CD8-positive, alpha-beta memory T cell (primary cell): ENCODE measurements around the gene DNAJC8. TPM values are rescaled to one million over a fixed set of nuclear protein-coding genes. Genes with fewer than 3 reads are reported as not detected.

Source experiments
- CTCF ChIA-PET: fragments of 350-600 bp; sonication (Branson Sonifier 250); formaldehyde crosslinking; loops from one replicate; lab custom pipeline; 2021; ENCODE audit warnings: antibody characterized with exemption; lab: Charles Lee
- POLR2A ChIA-PET: fragments of 350-600 bp; sonication (Branson Sonifier 250); formaldehyde crosslinking; loops from one replicate; lab custom pipeline; 2021; ENCODE audit warnings: antibody characterized with exemption; lab: Charles Lee
- DNase-seq, 5 donors: peaks; one replicate each; pipeline versions ENCODE4 v3.0.0 to v3.0.0-alpha.2; 2020 to 2022; ENCODE audit warnings: mixed read lengths in 1 of 5
- H3K27ac ChIP-seq: one replicate; pipeline ENCODE4 v1.7.0; 2013; ENCODE audit warnings: low read depth, mild to moderate bottlenecking, low read length, moderate library complexity
- H3K27me3 ChIP-seq: 2 replicates; pipeline ENCODE4 v1.7.0; 2013; ENCODE audit warnings: low read length, mild to moderate bottlenecking; ENCODE audit not compliant: insufficient read depth, poor library complexity, severe bottlenecking
- H3K36me3 ChIP-seq: 2 replicates; pipeline ENCODE4 v1.7.0; 2013; ENCODE audit warnings: mild to moderate bottlenecking, low read length, moderate library complexity; ENCODE audit not compliant: insufficient read depth
- H3K4me1 ChIP-seq: 2 replicates; pipeline ENCODE4 v1.7.0; 2013; ENCODE audit warnings: mild to moderate bottlenecking, low read length, moderate library complexity; ENCODE audit not compliant: insufficient read depth
- H3K4me3 ChIP-seq: 2 replicates; pipeline ENCODE4 v1.7.0; 2013; ENCODE audit warnings: mild to moderate bottlenecking, low read length
- H3K9me3 ChIP-seq: 2 replicates; pipeline ENCODE4 v1.7.0; 2013; ENCODE audit warnings: mild to moderate bottlenecking, low read length
- H3K27ac Mint-ChIP-seq, 8 donors: one replicate each; pipeline ENCODE4 v1.8.0; 2020 to 2021; ENCODE audit warnings: mixed read lengths in 8 of 8, mild to moderate bottlenecking in 6 of 8, inconsistent platforms in 3 of 8, moderate library complexity in 3 of 8
- H3K27me3 Mint-ChIP-seq, 2 donors: one replicate each; pipeline ENCODE4 v1.8.0; 2020 to 2021; ENCODE audit warnings: mixed read lengths in 2 of 2, mild to moderate bottlenecking in 1 of 2, moderate library complexity in 1 of 2
- H3K36me3 Mint-ChIP-seq, 3 donors: one replicate each; pipeline ENCODE4 v1.8.0; 2020 to 2021; ENCODE audit warnings: mixed read lengths in 3 of 3, inconsistent platforms in 1 of 3, mild to moderate bottlenecking in 1 of 3
- H3K4me1 Mint-ChIP-seq, 3 donors: one replicate each; pipeline ENCODE4 v1.8.0; 2020 to 2021; ENCODE audit warnings: mixed read lengths in 3 of 3, inconsistent platforms in 1 of 3, mild to moderate bottlenecking in 1 of 3
- H3K4me3 Mint-ChIP-seq, 7 donors: one replicate each; pipeline ENCODE4 v1.8.0; 2020 to 2021; ENCODE audit warnings: mixed read lengths in 7 of 7, mild to moderate bottlenecking in 6 of 7, moderate library complexity in 4 of 7, inconsistent platforms in 2 of 7
- H3K9me3 Mint-ChIP-seq, 5 donors: one replicate each; pipeline ENCODE4 v1.8.0; 2020 to 2022; ENCODE audit warnings: mixed read lengths in 5 of 5, mild to moderate bottlenecking in 3 of 5, moderate library complexity in 2 of 5, inconsistent platforms in 1 of 5
- polyA plus RNA-seq: library from polyadenylated mRNA; unstranded; fragments of 300-500 nt; fragmentation: Illumina TruSeq; gene quantifications from one replicate; pipeline ENCODE4 v1.2.3, GENCODE V29; 2021
- total RNA-seq, 2 experiments: library from RNA; stranded (reverse); gene quantifications; one replicate each; pipeline ENCODE4 v1.2.3, GENCODE V29; 2021

Gene DNAJC8
- total and polyA plus RNA-seq, 3 experiments from 2014 or later, result 98.4 to 172 (median 104) TPM

DNA sequence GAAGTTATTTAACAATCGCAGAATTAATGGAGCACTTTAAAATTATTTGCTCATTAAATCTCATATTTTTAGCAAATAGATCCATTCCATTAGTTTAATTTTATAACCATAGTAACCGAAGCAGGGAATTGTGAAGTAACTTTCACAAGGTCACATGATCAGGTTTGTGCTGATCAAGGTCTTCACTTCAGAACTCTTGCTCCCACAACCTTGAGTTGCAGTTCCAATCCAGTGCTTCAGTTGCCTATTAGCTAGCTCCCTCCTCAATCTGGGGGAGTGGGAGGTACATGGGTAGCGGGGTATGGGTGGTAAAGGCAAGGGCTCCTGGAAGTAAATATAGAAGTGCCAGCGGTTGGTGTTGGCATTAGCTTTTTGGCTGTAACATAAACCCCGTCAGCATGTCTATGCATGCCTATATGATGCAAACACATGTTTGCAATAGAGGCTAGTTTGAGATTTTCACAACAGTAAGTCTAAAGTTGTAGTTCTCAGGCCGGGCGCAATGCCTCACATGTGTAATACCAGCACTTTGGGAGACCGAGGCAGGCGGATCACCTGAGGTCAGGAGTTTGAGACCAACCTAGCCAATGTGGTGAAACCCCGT is 8.9 kb upstream of the DNAJC8 start:
- no peak for DNase-seq
- CTCF ChIA-PET, result no interaction called here
- Histone ChIP-seq H3K27me3 (no peaks in the 10 kb centered on the region), H3K4me1 (peaks cover 50% of the 10 kb centered on the region), H3K27ac (no peak overlapping the region), H3K4me3 (no peak overlapping the region), H3K36me3 (peaks cover 8% of the 10 kb centered on the region), H3K9me3 (no peaks in the 10 kb centered on the region)
- POLR2A ChIA-PET, result no interaction called here
- Mint-ChIP-seq H3K27me3 (no peaks in the 10 kb centered on the region), H3K9me3 (no peaks in the 10 kb centered on the region), H3K36me3 (peaks cover 0 to 10% (median 0%) of the 10 kb centered on the region in 3 donors), H3K4me1 (peaks cover 24 to 35% (median 32%) of the 10 kb centered on the region in 3 donors), H3K27ac (peak overlapping the region in 1 of 8 donors; percentile 6), H3K4me3 (no peak overlapping the region)

DNA sequence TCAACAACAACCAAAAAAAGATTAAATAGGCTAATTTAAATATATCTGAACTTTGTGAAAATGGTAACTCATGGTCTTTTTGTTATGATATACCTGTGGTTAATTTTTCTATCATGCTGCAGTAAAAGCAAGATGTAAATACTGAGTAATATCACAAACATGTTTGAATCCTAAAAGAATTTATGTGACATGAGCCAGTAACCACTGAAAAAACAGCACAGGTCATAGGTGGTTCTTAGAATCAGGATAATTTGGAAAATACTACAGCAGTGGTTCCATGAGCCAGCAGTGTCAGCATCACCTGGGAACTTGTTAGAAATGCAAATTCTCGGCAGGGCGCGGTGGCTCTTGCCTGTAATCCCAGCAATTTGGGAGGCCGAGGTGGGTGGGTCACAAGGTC is 7.2 kb upstream of the DNAJC8 start:
- POLR2A ChIA-PET, result no interaction called here
- Histone ChIP-seq H3K27me3 (no peaks in the 10 kb centered on the region), H3K9me3 (no peaks in the 10 kb centered on the region), H3K27ac (no peak overlapping the region), H3K4me1 (peaks cover 38% of the 10 kb centered on the region), H3K36me3 (peaks cover 8% of the 10 kb centered on the region), H3K4me3 (no peak overlapping the region)
- H3K9me3 Mint-ChIP-seq, result no peaks in the 10 kb centered on the region
- peaks cover 19 to 29% (median 23%) of the 10 kb centered on the region in 3 donors for H3K4me1 Mint-ChIP-seq
- DNase-seq, result no peak
- no peaks in the 10 kb centered on the region for H3K27me3 Mint-ChIP-seq
- H3K27ac Mint-ChIP-seq, result no peak overlapping the region
- CTCF ChIA-PET, result no interaction called here
- no peak overlapping the region for H3K4me3 Mint-ChIP-seq
- peaks cover 0 to 8% (median 0%) of the 10 kb centered on the region in 3 donors for H3K36me3 Mint-ChIP-seq

DNA sequence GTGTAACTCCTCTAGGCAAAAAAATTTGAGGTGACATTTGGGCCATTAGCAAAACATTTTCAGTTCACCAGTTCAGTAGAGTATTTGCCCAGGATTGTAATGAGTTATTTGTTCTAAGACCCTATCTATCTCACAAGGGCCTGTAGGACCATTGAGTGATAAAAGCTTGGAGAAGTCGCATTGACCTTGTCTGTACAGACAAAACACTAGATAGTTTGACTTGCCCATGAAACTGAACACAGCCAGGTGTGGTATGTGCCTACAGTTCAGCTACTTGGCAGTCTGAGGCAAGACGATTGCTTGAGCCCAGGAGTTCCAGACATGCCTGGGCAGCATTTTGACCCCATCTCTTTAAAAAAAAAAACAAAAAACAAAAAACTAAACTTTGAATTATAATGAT is 6.2 kb upstream of the DNAJC8 start:
- POLR2A ChIA-PET, result interaction anchor here (0.6 kb wide), 2 partner anchors 108 to 283 kb away, joined by 3 to 9 read pairs; no protein-coding TSS in a partner anchor
- peaks cover 8% of the 10 kb centered on the region for H3K36me3 ChIP-seq
- H3K4me1 ChIP-seq, result peaks cover 28% of the 10 kb centered on the region
- H3K9me3 ChIP-seq, result no peaks in the 10 kb centered on the region
- no peaks in the 10 kb centered on the region for H3K27me3 ChIP-seq
- peak overlapping the region in 3 of 8 donors; percentile 10 to 50 (median 22) for H3K27ac Mint-ChIP-seq
- no peak for DNase-seq
- no peaks in the 10 kb centered on the region for H3K9me3 Mint-ChIP-seq
- H3K4me3 ChIP-seq, result no peak overlapping the region
- peaks cover 11 to 22% (median 13%) of the 10 kb centered on the region in 3 donors for H3K4me1 Mint-ChIP-seq
- CTCF ChIA-PET, result interaction anchor here (0.7 to 4.3 kb wide), 2 partner anchors 8 to 640 kb away, joined by 3 to 38 read pairs; no protein-coding TSS in a partner anchor
- H3K4me3 Mint-ChIP-seq, result no peak overlapping the region
- H3K27me3 Mint-ChIP-seq, result no peaks in the 10 kb centered on the region
- H3K27ac ChIP-seq, result no peak overlapping the region
- peaks cover 0 to 8% (median 0%) of the 10 kb centered on the region in 3 donors for H3K36me3 Mint-ChIP-seq

DNA sequence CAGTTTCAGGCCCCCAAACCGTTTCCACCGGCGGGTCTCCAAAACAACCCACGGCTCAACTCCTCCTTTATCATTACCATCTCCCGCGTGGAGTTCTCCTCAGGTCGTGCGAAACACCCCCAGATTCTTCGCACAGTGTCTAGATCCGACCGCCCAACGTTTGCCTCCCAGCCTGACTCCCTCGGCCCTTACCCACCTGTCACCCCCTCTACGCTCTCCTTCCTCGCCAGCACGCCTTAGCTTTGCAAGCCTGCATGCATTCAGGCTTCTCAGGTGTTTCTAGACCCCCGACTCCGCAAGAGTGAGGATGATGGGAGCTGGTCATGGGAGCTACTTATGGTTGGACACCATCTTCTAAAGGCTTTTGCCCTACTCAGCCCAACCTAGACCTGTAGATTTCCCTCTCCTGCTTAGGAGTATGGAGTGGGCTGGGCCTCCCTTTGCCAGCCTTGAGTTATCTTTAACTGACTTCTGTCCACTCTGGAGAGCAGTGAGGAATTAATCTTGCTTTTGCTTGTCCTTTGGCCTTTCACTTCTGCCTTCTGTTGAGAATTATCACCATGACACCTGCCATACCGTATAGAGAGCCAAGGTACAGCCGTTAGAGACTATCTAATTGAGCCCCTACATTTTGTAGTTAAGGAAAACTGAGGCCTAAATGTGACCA is 4.0 kb upstream of the DNAJC8 start:
- H3K27ac ChIP-seq, result peak overlapping the region; percentile 92
- no peak for DNase-seq
- no peak overlapping the region for H3K4me3 Mint-ChIP-seq
- no peaks in the 10 kb centered on the region for H3K9me3 Mint-ChIP-seq
- H3K9me3 ChIP-seq, result no peaks in the 10 kb centered on the region
- ChIA-PET POLR2A (interaction anchor here (0.6 to 4.2 kb wide), 5 partner anchors 10 to 343 kb away, joined by 3 to 66 read pairs (median 4); partner anchors contain the start of gene MED18), CTCF (interaction anchor here (1.3 to 4.3 kb wide), 2 partner anchors 10 to 145 kb away, joined by 3 to 38 read pairs; no protein-coding TSS in a partner anchor)
- no peak overlapping the region for H3K27ac Mint-ChIP-seq
- H3K4me1 Mint-ChIP-seq, result peaks cover 15 to 30% (median 22%) of the 10 kb centered on the region in 3 donors
- H3K4me3 ChIP-seq, result peak overlapping the region; percentile 55
- no peaks in the 10 kb centered on the region for H3K27me3 Mint-ChIP-seq
- peaks cover 0 to 17% (median 2%) of the 10 kb centered on the region in 3 donors for H3K36me3 Mint-ChIP-seq
- H3K27me3 ChIP-seq, result no peaks in the 10 kb centered on the region
- peaks cover 30% of the 10 kb centered on the region for H3K4me1 ChIP-seq
- peaks cover 8% of the 10 kb centered on the region for H3K36me3 ChIP-seq

DNA sequence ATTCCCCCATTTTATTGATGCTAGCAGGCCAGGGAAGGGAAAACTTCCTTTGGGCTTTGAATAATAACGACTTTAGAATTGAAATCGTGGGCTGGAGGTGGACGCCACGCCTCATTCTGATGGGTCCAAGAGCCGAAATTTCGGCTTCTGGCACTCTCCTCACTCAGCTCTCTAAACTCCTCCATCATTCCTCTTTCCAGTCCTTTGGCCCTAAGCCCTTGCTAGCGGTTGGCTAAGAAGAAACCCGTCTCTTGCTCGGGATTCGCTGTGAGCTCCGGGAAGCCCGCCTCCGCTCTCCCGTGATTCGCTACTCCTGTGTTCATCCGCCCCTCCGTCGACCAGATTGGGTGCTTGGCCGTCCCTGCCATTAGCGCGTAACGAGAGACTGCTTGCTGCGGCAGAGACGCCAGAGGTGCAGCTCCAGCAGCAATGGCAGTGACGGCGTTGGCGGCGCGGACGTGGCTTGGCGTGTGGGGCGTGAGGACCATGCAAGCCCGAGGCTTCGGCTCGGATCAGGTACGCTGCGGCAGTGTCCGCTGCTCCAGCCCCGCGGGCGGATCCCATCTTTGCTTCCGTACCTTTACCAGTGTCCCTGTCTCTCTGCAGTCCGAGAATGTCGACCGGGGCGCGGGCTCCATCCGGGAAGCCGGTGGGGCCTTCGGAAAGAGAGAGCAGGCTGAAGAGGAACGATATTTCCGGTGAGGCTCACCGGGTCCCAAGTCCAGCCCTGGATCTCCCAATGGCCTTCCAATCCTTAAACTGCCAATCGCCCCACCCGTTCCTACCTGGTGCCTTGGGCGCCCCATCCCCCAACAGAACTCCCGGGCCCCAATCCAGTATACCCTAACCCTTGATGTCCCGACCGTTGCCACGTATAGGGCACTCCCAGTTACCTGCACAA is 3.2 kb upstream of the DNAJC8 start, which contains the start of gene ATP5IF1:
ATP5IF1 (plus strand) TSS at position 370 of the 901 bp plus-strand sequence; CDS start at position 430, 60 bp downstream.
- H3K36me3 Mint-ChIP-seq, result peaks cover 0 to 17% (median 2%) of the 10 kb centered on the region in 3 donors
- H3K4me1 ChIP-seq, result peaks cover 33% of the 10 kb centered on the region
- no peaks in the 10 kb centered on the region for H3K27me3 ChIP-seq
- no peaks in the 10 kb centered on the region for H3K9me3 ChIP-seq
- peaks cover 15 to 34% (median 23%) of the 10 kb centered on the region in 3 donors for H3K4me1 Mint-ChIP-seq
- H3K27ac ChIP-seq, result peak within 1 kb of the TSS; percentile 92
- H3K9me3 Mint-ChIP-seq, result no peaks in the 10 kb centered on the region
- CTCF ChIA-PET, result interaction anchor here (0.7 to 4.3 kb wide), 3 partner anchors 11 to 346 kb away, joined by 3 to 38 read pairs (median 3); partner anchors contain the start of gene MED18
- H3K4me3 ChIP-seq, result peak within 1 kb of the TSS; percentile 55
- no peaks in the 10 kb centered on the region for H3K27me3 Mint-ChIP-seq
- DNase-seq, result peak; percentile 89 to 96 (median 93)
- POLR2A ChIA-PET, result interaction anchor here (0.5 to 4.2 kb wide), 9 partner anchors 11 to 819 kb away, joined by 3 to 66 read pairs (median 5); partner anchors contain the start of genes EYA3 and MED18
- H3K36me3 ChIP-seq, result peaks cover 9% of the 10 kb centered on the region
- peak within 1 kb of the TSS in 1 of 8 donors; percentile 17 for H3K27ac Mint-ChIP-seq
- peak within 1 kb of the TSS in 2 of 7 donors; percentile 14 to 66 for H3K4me3 Mint-ChIP-seq

DNA sequence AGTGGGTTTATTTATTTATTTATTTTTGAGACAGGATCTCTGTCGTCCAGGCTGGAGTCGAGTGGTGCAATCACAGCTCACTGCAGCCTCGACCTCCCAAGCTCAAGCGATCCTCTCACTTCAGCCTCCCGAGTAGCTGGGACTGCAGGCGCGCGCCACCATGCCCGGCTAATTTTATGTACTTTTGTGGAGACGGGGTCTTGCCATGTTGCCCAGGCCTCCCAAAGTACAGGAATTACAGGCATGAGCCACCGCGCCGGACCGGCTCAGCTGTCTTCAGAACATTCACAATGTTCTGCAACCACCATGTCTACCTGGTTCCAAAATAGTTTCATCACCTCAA is 406 bp upstream of the DNAJC8 start:
- peaks cover 21% of the 10 kb centered on the region for H3K36me3 ChIP-seq
- Mint-ChIP-seq H3K27ac (peak overlapping the region in 4 of 8 donors; percentile 1 to 100 (median 59)), H3K9me3 (no peaks in the 10 kb centered on the region), H3K27me3 (no peaks in the 10 kb centered on the region), H3K4me1 (peaks cover 27 to 45% (median 44%) of the 10 kb centered on the region in 3 donors), H3K4me3 (peak overlapping the region in 4 of 7 donors; percentile 37 to 97 (median 51)), H3K36me3 (peaks cover 6 to 29% (median 7%) of the 10 kb centered on the region in 3 donors)
- no peak for DNase-seq
- peak overlapping the region; percentile 20 for H3K4me3 ChIP-seq
- H3K27me3 ChIP-seq, result no peaks in the 10 kb centered on the region
- POLR2A ChIA-PET, result interaction anchor here (0.5 to 1.3 kb wide), 2 partner anchors 12 to 145 kb away, joined by 3 to 6 read pairs; partner anchors contain the start of gene EYA3
- H3K4me1 ChIP-seq, result peaks cover 39% of the 10 kb centered on the region
- H3K27ac ChIP-seq, result peak overlapping the region; percentile 97
- H3K9me3 ChIP-seq, result no peaks in the 10 kb centered on the region
- CTCF ChIA-PET, result interaction anchor here (1.9 kb wide), 1 partner anchor 16 kb away, joined by 7 read pairs; no protein-coding TSS in a partner anchor

DNA sequence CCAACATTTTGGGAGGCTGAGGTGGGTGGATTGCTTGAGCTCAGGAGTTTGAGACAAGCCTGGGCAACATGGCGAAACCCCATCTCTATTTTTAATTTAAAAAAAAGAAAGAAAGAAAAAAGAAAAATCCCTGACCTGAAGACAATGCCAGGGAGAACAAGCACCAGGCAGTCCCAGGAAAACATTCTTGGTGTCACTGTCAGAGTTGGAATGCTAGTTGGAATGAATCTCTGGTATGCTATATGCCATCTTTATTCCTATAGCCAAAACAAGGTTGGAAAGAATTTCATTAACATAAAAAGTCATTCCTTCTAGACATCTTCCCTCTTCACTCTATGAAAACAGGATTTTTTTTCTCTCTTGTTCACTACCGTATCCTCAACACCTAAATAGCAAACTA is 2.8 kb downstream of the DNAJC8 start:
- H3K9me3 ChIP-seq, result no peaks in the 10 kb centered on the region
- H3K4me1 ChIP-seq, result peaks cover 24% of the 10 kb centered on the region
- no peaks in the 10 kb centered on the region for H3K27me3 ChIP-seq
- H3K27me3 Mint-ChIP-seq, result no peaks in the 10 kb centered on the region
- DNase-seq, result no peak
- H3K27ac Mint-ChIP-seq, result peak overlapping the region in 4 of 8 donors; percentile 22 to 63 (median 35)
- peaks cover 22% of the 10 kb centered on the region for H3K36me3 ChIP-seq
- H3K4me1 Mint-ChIP-seq, result peaks cover 27 to 55% (median 52%) of the 10 kb centered on the region in 3 donors
- H3K4me3 ChIP-seq, result no peak overlapping the region
- peak overlapping the region in 2 of 7 donors; percentile 32 to 97 for H3K4me3 Mint-ChIP-seq
- H3K9me3 Mint-ChIP-seq, result no peaks in the 10 kb centered on the region
- CTCF ChIA-PET, result no interaction called here
- POLR2A ChIA-PET, result no interaction called here
- H3K36me3 Mint-ChIP-seq, result peaks cover 10 to 54% (median 11%) of the 10 kb centered on the region in 3 donors
- no peak overlapping the region for H3K27ac ChIP-seq
